ENCODE results near the gene IL26. TPM values are rescaled to one million over a fixed set of nuclear protein-coding genes. Genes with fewer than 3 reads are reported as not detected.

IL26 gene
- total and polyA plus RNA-seq, 2 donors (not counting 3 experiments of a cell fraction or from before 2014, with no cell fraction given): not detected

DNA sequence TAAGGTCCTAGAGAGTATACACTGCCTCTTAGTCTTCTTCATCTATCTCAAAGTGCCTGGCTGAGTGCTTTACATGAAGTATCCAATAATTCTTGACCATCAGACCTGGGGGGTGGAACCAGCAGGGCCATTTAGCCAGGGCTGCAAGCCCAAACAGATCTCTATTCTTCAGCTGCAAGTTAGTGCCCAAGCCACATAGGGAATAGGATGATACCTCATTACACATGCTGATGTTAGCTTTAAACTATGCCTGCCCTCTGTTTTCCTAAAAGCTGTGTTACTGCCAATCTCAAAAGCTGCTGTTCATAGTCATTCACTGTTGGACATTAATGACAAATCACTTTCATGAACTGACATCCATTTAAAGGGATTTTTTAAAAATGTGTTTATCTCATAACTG lies 49.4 kb downstream of the IL26 start:
- BruUV-seq (replicated peaks): no TSS peak
- ChIA-PET CTCF (no interaction called here), POLR2A (no interaction called here)
- no peak for TF ChIP-seq GATA2 (IDR thresholded peaks at IDR 0.05; ENCODE audit: insufficient read depth, insufficient read length, low read depth, low read length)
- no peak for TF ChIP-seq MAX (IDR thresholded peaks at IDR 0.05; ENCODE audit: insufficient read depth, insufficient read length)
- no peak for TF ChIP-seq MYC (IDR thresholded peaks at IDR 0.05; ENCODE audit: low read depth, low read length)
- TF ChIP-seq CTCF (IDR thresholded peaks at IDR 0.05; ENCODE audit: extremely low read depth in 1 of 2, insufficient read depth in 1 of 2, low read depth in 1 of 2, low read length in 2 of 2): no peak
- TF ChIP-seq POLR2AphosphoS5 (IDR thresholded peaks at IDR 0.05; ENCODE audit: insufficient read depth, low read depth, low read length): no peak
- no peak for TF ChIP-seq EZH2 (IDR thresholded peaks at IDR 0.05; ENCODE audit: borderline replicate concordance, low read depth, low read length, severe bottlenecking)
- dilution Hi-C loops (cut with MboI; ENCODE audit: extremely low pct_ligation_motif_present, low sequenced_read_pairs): no loop called here
- no peak for FAIRE-seq
- Histone ChIP-seq H3K27ac (ENCODE audit: insufficient read depth, low read depth, low read length) (no peak overlapping the region), H3K27me3 (ENCODE audit: control insufficient read depth in 2 of 2, insufficient read depth in 2 of 2, low read length in 2 of 2) (no peaks in the 10 kb centered on the region), H3K4me1 (ENCODE audit: control insufficient read depth, extremely low read depth, insufficient read depth, low read length) (no peaks in the 10 kb centered on the region), H3K9ac (replicated peaks; ENCODE audit: extremely low read depth, insufficient read depth, low read length) (no peak overlapping the region), H3K9me1 (replicated peaks; ENCODE audit: control insufficient read depth, extremely low read depth, insufficient read depth, low read length) (no peaks in the 10 kb centered on the region), H4K20me1 (replicated peaks; ENCODE audit: control insufficient read depth, extremely low read depth, insufficient read depth, low read length) (no peaks in the 10 kb centered on the region), H3K9me3 (replicated peaks; ENCODE audit: control insufficient read depth, insufficient read depth, low read length) (no peaks in the 10 kb centered on the region), H3K4me3 (replicated peaks in 1 of 3; ENCODE audit: insufficient read depth in 1 of 3, low read depth in 1 of 3, low read length in 3 of 3) (no peak overlapping the region), H3K36me3 (ENCODE audit: control insufficient read depth in 2 of 2, extremely low read depth in 1 of 2, insufficient read depth in 2 of 2, low read length in 2 of 2) (no peaks in the 10 kb centered on the region), H3K79me2 (ENCODE audit: control insufficient read depth, insufficient read depth, low read length) (no peaks in the 10 kb centered on the region), H2AFZ (ENCODE audit: low read depth, low read length) (no peak overlapping the region), H3K4me2 (ENCODE audit: insufficient read depth, low read length) (no peak overlapping the region)
- no peak for DNase-seq (ENCODE audit: low read depth, low spot score)
- intact Hi-C loops (cut with micrococcal nuclease): no loop called here
